ENCODE results near the gene MYL2.

Gene MYL2

DNA sequence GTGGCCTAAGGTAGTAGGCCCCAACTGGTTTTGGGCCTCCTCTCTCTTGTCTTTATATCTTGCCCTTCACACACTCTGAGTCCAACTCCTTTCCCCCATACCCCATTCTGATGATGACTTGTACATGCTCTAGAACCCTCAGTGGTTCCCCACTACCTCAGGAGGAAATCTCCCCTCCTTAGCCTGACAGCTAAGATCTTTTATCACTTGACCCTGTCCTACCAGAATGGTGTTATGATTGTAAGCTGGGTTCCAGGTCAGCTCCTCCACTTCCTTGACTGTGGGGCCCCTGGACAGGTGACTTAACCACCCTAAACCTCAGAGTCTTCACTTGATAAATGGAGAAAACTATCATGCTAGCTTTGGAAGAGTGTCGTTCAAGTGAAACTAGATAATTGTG, 9.4 kb upstream of the MYL2 start:
- DNase-seq (ENCODE audit: low read depth) = no peak

DNA sequence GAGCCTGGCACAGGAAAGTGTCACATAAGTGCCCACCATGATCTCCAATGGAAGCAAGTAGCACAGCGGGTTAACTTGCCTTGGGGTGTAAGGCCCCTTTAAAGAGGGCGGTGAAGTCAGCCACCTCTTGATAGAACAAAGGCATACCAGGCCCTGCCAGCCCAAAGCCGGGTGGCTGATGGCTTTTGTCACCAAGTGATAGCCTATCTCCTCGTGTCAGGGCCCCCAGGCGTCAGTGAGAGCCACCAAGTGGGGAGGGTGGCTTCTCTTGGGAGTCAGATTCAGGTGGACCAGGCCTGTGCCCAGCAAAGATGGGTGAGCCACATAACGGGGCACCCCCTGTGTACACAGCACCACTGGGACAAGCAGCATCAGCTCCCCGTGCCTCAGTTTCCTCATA, 8.3 kb upstream of the MYL2 start:
- no peak for DNase-seq (ENCODE audit: low read depth)

DNA sequence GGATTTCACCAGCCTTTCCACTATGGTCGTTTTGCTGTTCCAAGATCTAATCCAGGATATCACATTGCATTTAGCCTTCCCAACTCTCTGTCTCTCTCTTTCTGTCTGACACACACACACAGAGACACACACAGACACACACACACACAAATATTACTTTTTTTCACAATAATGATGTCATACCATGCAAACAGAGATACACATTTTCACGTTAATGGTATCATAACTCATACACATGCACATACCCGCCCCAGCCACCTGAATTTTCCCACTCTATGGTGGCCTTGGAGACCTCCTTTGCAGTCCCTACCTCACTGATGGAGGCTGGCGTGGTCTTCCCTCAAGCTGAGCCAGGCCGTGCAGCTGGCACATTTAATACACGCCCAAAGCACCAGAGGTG, 7.2 kb upstream of the MYL2 start:
- no peak for DNase-seq (ENCODE audit: low read depth)

DNA sequence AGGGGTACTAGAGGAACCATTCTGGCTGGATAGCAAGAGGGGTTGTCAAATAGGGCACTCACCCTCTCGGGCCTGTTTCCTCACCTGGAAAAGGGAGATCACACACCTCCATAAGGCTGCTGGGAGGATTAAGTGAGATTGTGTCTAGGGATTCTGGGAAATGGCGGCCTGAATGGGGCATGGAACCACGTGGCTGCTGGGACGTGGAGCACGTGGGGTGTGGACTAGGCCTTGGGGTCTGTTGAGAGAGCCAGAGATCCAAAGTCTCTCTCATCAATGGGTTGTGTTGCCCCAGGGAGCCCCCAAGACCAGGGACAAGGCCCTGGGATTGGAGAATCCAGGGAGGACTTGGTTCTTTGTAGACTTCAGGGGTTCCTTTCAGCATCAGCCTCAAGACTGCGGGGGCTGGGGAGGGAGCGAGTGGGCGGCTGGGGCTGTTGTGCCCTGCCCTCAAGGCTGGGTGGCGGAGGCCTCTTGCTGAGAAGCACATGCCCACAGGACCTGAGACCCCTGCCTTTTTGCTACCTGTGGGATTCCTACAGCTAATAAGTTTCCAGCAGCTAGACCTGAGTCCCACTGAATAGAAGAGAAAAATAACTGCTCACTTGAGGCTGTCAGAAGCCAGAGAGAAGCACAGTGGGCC, 3.4 kb upstream of the MYL2 start:
- no peak for DNase-seq (ENCODE audit: low read depth)

DNA sequence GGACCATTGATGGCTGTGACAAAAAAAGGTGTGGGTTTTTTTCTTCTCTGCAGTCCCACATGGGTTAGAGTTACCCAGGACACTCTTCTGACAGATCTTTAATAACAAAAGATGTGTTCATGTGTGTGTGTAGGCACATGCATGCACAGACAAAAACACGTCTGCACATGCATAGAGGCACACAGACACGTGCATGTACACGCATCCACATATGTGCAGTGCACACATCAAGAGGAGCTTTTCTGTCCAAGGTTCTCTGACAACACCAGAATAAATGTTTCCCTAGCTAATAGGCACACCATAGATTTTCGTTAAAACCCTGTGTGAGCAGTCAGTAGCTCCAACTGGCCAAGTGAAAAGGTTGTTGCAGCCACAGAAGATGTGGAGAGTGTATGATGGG, 2.8 kb upstream of the MYL2 start:
- DNase-seq (ENCODE audit: low read depth) = no peak

DNA sequence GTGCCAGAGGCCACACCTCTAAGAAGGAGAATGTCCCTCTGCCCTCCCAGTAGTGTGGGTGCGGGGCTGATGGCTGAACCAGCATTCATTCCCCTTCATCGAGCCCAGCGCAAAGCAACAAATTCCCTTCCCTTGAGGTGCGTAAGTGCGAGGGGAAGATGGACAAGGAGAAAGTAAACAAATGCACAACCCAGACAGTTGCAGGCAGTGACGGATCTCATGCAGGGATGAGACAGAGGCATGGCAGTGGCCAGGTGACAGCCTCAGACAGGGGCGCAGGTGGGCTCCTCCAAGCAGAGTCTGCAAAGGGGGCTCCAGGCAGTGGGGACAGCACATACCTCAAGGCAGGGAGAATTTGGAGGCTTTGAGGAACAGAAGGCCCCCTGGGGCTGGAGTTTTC, 2.3 kb upstream of the MYL2 start:
- no peak for DNase-seq (ENCODE audit: low read depth)

DNA sequence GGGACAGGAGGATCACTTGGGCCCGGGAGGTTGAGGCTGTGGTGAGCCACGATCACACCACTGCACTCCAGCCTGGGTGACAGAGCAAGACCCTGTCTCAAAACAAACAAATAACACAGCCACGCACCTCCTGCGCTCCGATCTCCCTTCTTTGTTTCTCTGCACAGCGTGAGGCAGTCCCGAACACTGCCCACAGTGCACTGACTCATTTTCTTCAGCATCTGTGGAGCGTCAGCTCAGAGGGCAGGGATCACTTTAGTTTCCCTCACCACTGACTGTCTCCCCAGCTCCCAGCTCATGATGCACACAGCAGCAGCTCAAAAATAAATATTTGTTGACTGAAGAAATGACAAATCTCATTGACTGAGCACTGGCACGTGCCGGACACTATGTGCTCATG, 883 bp upstream of the MYL2 start:
- no peak for DNase-seq (ENCODE audit: low read depth)

DNA sequence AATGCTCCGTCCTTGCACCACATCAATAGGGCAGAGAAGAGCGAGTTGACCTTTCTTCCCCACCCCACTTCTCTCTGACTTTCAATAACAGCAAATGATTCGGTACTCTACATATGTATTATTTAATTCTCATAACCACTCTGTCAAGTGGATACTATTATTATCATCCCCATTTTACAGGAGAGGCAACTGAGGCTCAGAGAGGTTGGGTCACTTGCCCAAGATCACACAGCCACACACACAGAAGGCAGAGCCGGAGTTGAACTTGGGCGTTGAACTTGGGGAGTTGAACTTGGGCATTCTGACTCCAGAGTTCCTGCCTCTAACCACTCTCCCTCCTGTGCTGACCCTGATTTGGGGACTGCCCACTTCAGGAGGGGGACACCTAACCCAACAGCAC, 659 bp downstream of the MYL2 start:
- DNase-seq (ENCODE audit: low read depth) = no peak

DNA sequence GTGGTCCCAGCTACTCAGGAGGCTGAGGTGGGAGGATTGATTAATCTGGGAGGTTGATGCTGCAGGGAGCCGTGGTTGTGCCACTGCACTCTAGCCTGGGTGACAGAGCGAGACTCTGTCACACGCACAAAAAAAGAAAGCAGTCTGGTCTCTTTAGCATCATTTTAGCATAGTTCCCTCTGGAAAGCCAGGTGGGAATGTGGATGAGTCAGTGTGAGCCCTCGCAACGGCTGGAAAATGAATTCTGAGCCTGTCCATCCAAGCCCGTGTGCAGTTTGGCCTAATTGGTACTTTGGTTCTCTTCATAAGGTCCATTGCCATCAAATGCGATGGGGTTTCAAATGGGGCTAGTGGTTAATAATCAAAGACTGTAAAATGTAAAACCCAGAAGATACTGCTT, 2.4 kb downstream of the MYL2 start:
- DNase-seq (ENCODE audit: low read depth) = no peak

DNA sequence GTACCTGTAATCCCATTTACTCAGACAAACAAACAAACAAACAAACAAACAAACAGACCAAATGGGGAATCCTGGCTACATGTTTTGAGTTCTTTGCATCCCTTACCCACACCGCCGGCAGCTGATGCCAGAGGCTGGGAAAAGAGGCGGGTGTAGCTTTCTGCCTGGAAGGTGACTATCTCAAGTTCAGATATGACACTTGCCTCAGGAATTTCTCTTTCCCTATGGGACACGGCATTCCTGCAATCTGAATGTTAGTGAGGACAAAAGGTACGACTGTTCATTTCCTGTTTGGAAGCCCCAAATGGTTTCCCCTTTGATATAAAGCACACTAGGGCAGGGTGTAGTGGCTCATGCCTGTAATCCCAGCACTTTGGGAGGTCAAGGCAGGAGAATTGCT, 2.9 kb downstream of the MYL2 start:
- DNase-seq (ENCODE audit: low read depth) = no peak

DNA sequence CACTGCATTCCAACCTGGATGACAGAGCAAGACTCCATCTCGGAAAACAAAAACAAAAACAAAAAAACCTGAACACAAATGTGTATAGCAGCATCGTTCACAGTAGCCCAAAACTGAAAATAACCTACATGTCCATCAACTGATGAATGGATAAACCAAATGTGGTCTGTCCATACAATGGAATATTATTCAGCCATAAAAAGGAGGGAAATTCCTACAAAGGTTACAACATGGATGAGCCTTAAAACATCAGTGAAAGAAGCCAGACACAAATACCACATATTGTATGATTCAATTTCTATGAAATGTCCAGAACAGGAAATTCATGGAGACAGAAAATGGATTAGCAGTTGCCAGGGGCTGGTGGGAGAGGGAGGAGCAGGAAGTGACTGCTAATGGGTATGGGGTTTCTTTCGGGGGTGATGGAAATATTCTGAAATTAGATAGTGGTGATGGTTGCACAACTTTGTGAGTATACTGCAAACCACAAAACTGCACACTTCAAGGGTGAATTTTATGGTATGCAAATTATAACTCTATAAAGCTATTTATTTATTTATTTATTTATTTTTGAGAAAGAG, 4.0 kb downstream of the MYL2 start:
- no peak for DNase-seq (ENCODE audit: low read depth)

DNA sequence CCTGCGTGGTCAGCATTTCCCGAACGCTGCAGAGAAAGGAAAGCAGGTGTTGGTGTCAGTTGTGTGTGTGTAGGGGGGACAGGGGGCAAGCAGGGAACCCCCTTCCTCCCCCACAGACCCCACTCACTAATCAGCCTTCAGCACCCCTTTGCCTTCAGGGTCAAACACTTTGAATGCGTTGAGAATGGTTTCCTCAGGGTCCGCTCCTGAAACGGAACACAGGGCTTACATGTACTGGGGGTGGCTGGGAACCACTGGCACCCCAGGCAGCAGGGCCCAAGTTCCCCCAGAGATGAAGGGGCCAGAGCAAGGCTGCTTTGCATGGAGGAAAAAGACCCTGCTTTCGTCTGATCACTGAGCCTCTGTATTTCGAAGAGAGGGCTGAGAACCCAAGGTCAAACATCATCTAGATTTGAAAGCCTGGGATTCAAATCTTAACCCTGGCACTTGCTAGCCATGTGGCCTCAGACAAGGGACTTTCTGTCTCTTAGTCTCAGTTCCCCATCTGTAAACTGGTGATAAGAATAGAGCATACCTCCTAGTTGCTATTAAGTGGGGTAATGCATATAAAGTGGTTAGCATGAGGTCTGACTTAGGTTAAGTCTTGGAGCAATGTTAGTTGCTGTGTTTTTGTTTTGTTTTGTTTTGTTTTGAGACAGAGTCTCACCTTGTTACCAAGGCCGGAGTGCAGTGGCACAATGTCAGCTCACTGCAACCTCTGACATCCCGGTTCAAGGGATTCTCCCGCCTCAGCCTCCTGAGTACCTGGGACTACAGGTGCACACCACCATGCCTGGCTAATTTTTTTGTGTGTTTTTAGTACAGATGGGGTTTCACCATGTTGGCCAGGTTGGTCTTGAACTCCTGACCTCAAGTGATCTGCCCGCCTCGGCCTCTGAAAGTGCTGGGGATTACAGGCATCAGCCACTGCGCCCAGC, 7.0 kb downstream of the MYL2 start:
- DNase-seq (ENCODE audit: low read depth) = no peak

DNA sequence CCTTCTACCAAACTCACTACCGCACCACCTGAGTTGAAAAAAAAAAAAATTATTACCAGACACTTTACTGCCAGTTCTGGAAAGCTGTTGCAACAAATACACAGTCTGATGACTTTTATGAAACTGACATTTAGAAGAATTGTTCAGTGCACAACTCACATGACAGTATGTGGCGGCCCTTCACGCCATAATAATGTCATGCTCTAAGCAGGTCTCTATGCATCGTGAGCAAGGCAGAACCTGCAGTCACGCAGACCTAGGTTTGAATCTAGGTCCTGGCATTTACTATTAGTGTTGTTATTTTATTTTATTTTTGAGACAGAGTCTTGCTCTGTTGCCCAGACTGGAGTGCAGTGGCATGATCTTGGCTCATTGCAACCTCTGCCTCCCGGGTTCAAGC, 8.1 kb downstream of the MYL2 start:
- DNase-seq (ENCODE audit: low read depth) = no peak

DNA sequence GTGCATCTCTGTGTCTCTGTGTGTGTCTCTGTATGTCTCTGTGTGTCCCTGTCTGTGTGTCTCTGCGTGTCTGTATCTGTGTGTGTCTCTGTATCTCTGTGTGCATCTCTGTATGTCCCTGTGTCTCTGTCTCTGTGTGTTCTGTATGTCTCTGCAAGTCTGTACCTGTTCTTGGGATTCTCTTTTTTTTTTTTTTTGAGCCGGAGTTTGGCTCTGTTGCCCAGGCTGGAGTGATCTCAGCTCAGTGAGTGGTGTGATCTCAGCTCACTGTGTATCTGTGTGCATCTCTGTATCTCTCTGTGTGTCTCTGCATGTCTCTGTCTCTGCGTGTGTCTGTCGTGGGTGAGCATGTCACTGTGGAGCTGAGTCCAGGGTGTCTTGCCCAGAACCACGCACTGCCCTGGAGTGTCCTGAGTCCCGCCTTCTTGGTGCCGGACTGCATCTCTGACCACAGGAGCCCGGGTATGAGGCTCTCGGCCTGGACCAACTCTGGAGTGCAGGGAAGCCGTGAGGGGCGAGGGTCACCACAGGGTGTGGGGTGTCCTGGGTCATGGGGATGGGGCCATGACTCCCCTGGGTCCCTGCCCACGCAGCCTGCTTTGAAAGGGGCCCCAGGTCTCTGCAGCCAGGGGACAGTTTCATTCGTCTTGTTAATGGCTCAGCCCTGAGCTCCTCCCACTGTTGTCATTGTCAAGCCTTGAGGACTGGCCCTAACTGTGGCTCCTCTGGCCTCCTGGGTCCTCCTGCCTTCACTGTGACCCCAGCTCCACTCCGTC, 11.8 kb downstream of the MYL2 start:
- DNase-seq (ENCODE audit: low read depth) = no peak

DNA sequence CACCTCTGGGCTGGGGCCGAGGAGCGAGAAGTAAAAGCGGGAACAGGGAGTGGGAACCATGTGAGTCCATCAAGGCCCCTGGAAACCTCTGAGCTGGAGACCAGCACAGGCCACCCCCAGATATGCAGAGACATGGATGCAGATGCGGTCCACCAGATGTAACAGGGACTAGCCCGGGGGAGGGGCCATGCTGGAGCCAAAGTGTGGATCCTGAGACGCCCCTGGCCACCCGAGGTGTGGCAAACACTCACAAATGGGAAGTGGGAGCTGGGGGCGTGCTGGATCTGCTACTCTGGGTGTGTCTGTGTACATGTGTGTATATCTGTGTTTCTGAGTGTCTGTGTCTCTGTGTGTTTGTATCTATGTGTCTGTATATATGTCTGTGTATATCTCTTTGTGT, 12.8 kb downstream of the MYL2 start:
- no peak for DNase-seq (ENCODE audit: low read depth)

DNA sequence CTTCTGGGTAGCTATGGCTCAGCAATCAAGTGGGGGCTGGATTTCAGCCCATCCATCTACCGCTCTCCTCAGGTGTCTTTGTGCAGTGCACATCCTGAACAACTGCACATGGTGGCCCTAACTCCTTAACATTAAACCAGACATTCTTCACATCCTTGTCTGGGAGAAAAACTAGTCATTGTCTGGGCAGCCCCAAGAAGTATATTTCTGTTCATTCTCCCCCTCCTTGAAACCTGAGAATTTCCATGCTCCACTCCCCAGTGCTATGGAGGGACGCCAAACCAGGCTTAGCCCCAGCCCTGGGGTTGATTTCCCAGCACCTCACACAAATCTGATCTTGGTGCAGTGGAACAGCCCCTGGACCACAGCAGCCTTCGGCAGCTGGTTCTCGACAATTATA, 13.4 kb downstream of the MYL2 start:
- DNase-seq (ENCODE audit: low read depth) = no peak

DNA sequence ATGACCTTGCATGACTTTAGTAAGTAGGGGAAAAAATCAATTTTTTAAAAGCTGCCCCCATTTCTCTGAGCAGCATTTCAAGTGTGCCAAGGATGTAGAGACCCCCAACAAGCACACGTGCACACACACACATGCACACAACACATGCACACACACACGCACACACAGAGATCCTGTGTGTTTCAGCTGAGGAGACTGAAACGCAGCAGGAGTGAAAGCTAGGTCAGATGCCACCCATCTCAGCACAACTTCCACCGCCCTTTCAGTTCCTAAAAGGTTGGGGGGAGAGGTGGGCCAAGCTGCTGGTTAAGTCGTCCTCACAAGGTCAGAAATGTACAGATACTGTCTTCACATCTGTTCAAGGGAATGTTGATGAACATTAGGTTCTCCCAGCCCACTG, 13.9 kb downstream of the MYL2 start:
- no peak for DNase-seq (ENCODE audit: low read depth)

DNA sequence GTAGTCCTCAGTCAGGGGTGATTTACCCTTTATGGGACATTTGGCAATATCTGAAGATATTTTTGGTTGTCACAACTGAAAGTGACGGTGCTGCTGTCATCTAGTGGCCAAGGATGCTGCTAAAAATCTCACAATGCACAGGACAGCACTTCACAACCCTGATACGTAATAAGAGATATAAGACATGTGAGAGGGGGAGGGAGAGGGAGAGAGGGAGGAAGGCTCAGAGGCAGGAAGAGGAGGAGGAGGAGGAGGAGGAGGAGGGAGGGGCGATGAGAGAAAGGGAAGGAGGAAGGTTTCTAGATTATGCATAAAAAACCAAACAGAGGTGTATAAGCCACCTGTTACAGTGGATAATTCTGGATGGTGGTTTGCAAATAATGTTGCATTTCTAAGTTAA, 14.3 kb downstream of the MYL2 start:
- DNase-seq (ENCODE audit: low read depth) = no peak

DNA sequence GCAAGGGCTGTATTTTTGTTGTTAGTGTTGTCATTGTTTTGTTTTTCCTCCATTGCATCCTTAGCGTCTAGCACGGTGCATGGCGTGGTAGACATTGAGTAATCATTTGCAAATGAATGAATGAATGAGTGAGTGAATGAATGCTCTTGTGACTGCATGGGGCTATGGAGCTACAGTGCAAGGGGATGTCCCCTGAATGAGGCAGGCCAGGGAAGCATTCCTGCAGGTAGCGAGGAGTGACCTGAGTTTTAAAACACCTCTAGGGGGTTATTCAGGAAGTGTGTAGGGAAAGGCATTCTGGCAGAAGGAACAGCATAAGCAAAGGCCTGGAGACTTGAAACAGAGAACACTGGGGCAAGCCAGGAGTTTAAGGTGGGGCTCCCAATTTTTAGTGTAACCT, 16.9 kb downstream of the MYL2 start:
- no peak for DNase-seq (ENCODE audit: low read depth)

DNA sequence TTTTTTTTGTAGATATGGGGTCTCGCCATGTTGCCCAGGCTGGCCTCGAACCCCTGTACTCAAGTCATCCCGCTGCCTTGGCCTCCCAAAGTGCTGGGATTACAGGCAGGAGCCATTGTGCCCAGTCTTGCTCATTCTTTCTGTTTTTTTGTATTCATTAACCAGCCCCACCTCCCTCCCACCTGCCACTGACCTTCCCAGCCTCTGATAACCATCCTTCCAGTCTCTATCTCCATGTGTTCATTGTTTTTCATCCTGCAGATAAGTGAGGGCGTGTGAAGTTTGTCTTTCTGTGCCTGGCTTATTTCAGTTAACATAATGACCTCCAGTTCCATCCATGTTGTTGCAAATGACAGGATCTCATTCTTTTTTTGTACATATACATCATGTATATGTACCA, 19.0 kb downstream of the MYL2 start:
- no peak for DNase-seq (ENCODE audit: low read depth)

DNA sequence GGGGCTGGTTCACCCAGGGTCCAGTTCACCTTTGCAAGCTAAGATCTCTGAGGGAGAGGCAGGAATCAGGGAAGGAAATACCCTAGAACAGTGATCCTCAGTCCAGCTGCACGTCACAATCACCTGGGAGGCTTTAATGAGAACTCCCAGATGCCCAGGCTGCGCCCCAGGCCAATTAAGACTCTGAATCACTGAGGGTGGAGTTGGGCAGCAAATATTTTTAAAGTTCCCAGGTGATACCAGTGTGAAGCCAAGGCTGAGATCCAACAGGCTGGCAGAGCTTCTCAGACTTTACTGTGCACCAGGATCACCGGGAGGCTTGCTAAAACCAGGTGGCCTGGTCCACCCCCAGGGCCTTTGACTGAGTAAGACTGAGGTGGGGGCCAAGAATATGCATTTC, 23.8 kb downstream of the MYL2 start:
- DNase-seq (ENCODE audit: low read depth) = no peak

DNA sequence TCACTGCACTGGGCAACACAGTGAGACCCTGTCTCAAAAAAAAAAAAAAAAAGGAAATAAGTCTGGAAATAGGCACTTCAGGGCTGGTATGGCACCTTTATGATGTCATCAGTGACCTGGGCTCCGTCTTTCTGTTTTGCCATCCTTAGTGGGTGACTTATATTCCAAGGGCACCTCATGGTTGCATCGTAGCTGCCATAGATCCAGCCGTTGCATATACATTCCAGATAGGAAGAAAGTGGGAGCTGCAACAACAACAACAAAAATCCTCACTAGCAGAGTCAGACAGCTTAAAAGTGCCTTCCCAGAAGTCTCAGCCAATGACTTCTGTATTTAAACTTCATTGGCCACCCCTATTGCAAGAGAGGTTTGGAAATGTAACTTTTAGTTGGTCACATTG, 26.4 kb downstream of the MYL2 start:
- no peak for DNase-seq (ENCODE audit: low read depth)

DNA sequence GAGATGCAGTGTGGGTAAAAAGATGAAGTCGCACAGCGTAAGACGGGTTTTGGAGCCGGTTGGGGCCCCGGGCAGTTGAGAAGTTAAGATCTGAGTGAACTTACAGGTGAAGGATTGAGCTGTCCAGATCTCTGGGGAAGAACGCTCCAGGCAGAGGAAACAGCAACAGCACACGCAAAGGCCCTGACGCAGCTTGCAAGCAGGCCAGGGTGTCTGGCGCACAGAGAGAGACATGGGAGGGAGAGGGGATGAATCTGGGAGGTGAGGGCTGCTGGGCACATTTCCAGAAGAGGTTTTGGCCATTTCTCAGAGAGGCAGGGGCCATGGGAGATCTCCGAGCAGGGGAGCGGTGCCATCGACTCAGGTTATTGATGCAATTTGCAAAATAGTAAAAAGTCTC, 31.0 kb downstream of the MYL2 start:
- no peak for DNase-seq (ENCODE audit: low read depth)
